D721Med (cell line): ENCODE data around the gene MYH11.

Source experiments
- DNase-seq: peaks from one replicate; pipeline ENCODE4 v3.0.0; 2011; ENCODE audit warnings: low spot score; ENCODE audit not compliant: insufficient read length
- FAIRE-seq: peaks from 2 replicates; lab custom pipeline; 2011; peaks lifted over from hg19 to GRCh38; lab: Jason Lieb, UNC
- TF ChIP-seq, protein P1 (sequence below): IDR thresholded peaks from 2 replicates; pipeline ENCODE4 v1.5.1; 2012; ENCODE audit warnings: mild to moderate bottlenecking, control low read depth; ENCODE audit not compliant: insufficient read depth; ENCODE audit errors: missing control alignments

MYH11 gene

GRCh38 chr16:15754821-15755534 lies 101.8 kb downstream of the MYH11 start:
- no peak for FAIRE-seq
- TF ChIP-seq, protein P1, sequence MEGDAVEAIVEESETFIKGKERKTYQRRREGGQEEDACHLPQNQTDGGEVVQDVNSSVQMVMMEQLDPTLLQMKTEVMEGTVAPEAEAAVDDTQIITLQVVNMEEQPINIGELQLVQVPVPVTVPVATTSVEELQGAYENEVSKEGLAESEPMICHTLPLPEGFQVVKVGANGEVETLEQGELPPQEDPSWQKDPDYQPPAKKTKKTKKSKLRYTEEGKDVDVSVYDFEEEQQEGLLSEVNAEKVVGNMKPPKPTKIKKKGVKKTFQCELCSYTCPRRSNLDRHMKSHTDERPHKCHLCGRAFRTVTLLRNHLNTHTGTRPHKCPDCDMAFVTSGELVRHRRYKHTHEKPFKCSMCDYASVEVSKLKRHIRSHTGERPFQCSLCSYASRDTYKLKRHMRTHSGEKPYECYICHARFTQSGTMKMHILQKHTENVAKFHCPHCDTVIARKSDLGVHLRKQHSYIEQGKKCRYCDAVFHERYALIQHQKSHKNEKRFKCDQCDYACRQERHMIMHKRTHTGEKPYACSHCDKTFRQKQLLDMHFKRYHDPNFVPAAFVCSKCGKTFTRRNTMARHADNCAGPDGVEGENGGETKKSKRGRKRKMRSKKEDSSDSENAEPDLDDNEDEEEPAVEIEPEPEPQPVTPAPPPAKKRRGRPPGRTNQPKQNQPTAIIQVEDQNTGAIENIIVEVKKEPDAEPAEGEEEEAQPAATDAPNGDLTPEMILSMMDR, result no peak
- no peak for DNase-seq

DNA sequence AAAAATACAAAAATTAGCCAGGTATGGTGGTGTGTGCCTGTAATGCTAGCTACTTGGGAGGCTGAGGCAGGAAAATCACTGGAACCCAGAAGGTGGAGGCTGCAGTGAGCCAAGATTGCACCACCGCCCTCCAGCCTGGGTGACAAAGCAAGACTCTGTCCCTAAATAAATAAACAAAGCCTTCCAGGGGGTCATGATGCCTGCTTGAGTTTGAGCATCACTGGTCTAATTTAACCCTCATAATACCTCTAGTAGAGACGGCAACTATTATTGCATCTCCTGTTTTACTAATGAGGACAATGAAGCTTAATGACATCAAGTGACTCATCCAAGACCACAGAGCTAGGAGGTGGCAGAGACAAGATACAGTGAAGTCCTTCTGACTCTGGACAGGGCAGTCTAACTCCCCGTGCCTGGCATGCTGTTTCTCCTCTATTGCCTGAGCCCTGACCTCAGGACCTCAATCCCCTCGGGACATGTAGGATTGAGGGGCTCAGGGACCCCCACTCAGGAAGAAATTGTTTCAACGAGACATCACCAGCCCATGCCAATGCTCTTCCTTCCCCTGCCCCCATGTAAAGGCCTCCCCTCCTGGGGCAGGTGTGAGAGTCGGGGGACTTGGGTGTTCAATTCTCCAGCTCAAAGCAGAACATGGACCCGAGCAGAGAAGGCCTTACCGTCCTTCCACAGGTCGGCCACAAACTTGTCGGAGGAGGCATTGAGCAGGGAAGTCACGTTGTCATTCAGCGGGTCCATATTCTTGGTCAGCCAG lies 103.9 kb downstream of the MYH11 start:
- FAIRE-seq, result no peak
- no peak for DNase-seq
- TF ChIP-seq, protein P1, result no peak

GRCh38 chr16:15751940-15752339 lies 104.9 kb downstream of the MYH11 start:
- TF ChIP-seq, protein P1, result no peak
- no peak for FAIRE-seq
- DNase-seq, result no peak

GRCh38 chr16:15749985-15750384 lies 106.8 kb downstream of the MYH11 start:
- no peak for FAIRE-seq

GRCh38 chr16:15749371-15749770 lies 107.5 kb downstream of the MYH11 start:
- DNase-seq (no peak), FAIRE-seq (no peak)
- TF ChIP-seq, protein P1, result no peak

More at GRCh38 chr16:15749985-15750384, 106.8 kb downstream of the MYH11 start:
- TF ChIP-seq, protein P1, result no peak
- no peak for DNase-seq

DNA sequence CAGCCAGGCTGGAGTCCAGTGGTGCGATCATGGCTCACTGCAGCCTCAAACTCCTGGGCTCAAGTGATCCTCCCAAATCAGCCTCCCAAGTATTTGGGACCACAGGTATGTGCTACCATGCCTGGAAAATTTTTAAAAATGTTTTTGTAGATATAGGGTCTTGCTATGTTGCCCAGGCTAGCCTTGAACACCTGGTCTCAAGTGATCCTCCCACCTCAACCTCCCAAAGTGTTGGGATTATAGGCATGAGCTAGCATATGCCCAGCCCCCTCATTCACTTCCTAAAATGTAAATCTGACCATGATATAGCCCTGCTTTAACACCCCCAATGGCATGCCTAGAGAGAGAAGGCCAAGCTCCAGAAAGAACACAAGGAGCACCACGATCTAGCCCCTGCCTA lies 108.2 kb downstream of the MYH11 start:
- DNase-seq (no peak), FAIRE-seq (no peak)
- TF ChIP-seq, protein P1, result no peak

DNA sequence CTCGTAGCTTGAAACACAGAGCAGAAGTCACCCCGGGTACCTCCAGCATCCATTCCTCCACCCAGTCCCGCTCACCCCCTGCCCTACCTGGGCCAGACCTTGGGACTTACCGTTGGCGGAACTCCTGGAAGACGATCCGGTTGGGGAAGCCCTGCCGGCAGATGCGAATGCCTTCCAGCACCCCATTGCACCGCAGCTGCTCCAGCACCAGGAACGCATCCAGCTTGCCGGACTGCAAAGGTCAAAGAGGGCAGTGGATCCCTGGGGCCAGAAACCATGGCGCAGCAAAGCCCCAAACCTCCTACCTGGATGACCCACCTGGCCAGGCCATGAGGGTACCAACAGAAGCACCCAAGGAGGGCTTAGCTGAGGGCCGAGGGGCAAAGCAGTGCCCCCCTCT lies 108.9 kb downstream of the MYH11 start:
- DNase-seq (no peak), FAIRE-seq (no peak)
- TF ChIP-seq, protein P1, result no peak
